H1 (cell line): ENCODE results near the gene MYO5B. TPM values are rescaled to one million over a fixed set of nuclear protein-coding genes. Genes with fewer than 3 reads are reported as not detected.

Experiments used
- CTCF ChIA-PET: fragments of 300-600 bp; sonication (Branson Sonifier 250); formaldehyde crosslinking; loops from one replicate; lab custom pipeline; 2021; ENCODE audit not compliant: partially characterized antibody; lab: Charles Lee
- POLR2A ChIA-PET: fragments of 300-600 bp; sonication (Branson Sonifier 250); formaldehyde crosslinking; loops from one replicate; lab custom pipeline; 2021; ENCODE audit warnings: inconsistent platforms; ENCODE audit not compliant: partially characterized antibody; lab: Charles Lee
- DNase-seq, 2 experiments: peaks; one replicate each; pipeline versions ENCODE4 v3.0.0 to v3.0.0-alpha.2; 2010 to 2022; ENCODE audit warnings: low spot score in 2 of 2, low read depth in 1 of 2, mixed read lengths in 1 of 2
- FAIRE-seq: peaks from 2 replicates; lab custom pipeline; 2011; peaks lifted over from hg19 to GRCh38; lab: Jason Lieb, UNC
- H2AFZ ChIP-seq: 2 replicates; pipeline ENCODE4 v1.8.1; 2012; ENCODE audit warnings: low read length, inconsistent platforms
- H2AK5ac ChIP-seq: 2 replicates; pipeline ENCODE4 v1.6.1; 2013; ENCODE audit warnings: low read depth, low read length
- H2BK120ac ChIP-seq: replicated peaks from 2 replicates; pipeline ENCODE3; 2013; ENCODE audit warnings: low read depth, low read length, inconsistent platforms
- H2BK12ac ChIP-seq: 2 replicates; pipeline ENCODE4 v1.6.1; 2013; ENCODE audit warnings: low read depth, low read length
- H2BK15ac ChIP-seq: 2 replicates; pipeline ENCODE4 v1.6.1; 2013; ENCODE audit warnings: low read length
- H2BK20ac ChIP-seq: 2 replicates; pipeline ENCODE4 v1.6.1; 2013; ENCODE audit warnings: low read length
- H2BK5ac ChIP-seq: 2 replicates; pipeline ENCODE4 v1.6.1; 2013; ENCODE audit warnings: low read depth, low read length
- H3K14ac ChIP-seq: 2 replicates; pipeline ENCODE4 v1.6.1; 2013; ENCODE audit warnings: inconsistent platforms; ENCODE audit not compliant: insufficient read length
- H3K18ac ChIP-seq: 2 replicates; pipeline ENCODE4 v1.6.1; 2013; ENCODE audit warnings: low read length; ENCODE audit errors: extremely low read depth
- H3K23ac ChIP-seq: 2 replicates; pipeline ENCODE4 v1.6.1; 2013; ENCODE audit warnings: inconsistent platforms; ENCODE audit not compliant: insufficient read length
- H3K23me2 ChIP-seq: 2 replicates; pipeline ENCODE4 v1.6.1; 2013; ENCODE audit warnings: low read depth, low read length
- H3K27ac ChIP-seq: 2 replicates; pipeline ENCODE4 v1.6.1; 2011; ENCODE audit warnings: low read depth, low read length, inconsistent platforms
- H3K27me3 ChIP-seq, 4 experiments: replicated peaks in 1 of 4; 1 replicate in 1 of 4; 2 replicates in 3 of 4; pipeline versions ENCODE4 v1.6.1 to v1.8.1; 2011 to 2013; ENCODE audit warnings: low read length in 3 of 4, mild to moderate bottlenecking in 3 of 4, inconsistent platforms in 2 of 4, mixed read lengths in 2 of 4, moderate library complexity in 1 of 4; ENCODE audit not compliant: control insufficient read depth in 3 of 4, insufficient read depth in 3 of 4; ENCODE audit errors: extremely low read depth in 1 of 4
- H3K36me3 ChIP-seq, 4 experiments: 2 replicates each; pipeline versions ENCODE4 v1.6.1 to v1.8.1; 2011 to 2013; ENCODE audit warnings: mild to moderate bottlenecking in 4 of 4, low read length in 3 of 4, moderate library complexity in 2 of 4, control low read depth in 1 of 4, inconsistent platforms in 1 of 4; ENCODE audit not compliant: insufficient read depth in 4 of 4, control insufficient read depth in 2 of 4
- H3K4ac ChIP-seq: replicated peaks from 2 replicates; pipeline ENCODE3; 2013; ENCODE audit warnings: low read length, low read depth, mixed read lengths, inconsistent platforms; ENCODE audit not compliant: insufficient read length
- H3K4me1 ChIP-seq, 4 experiments: replicated peaks in 1 of 4; 1 replicate in 1 of 4; 2 replicates in 3 of 4; pipeline versions ENCODE4 v1.6.1 to v1.8.1; 2011 to 2013; ENCODE audit warnings: low read length in 3 of 4, inconsistent platforms in 2 of 4, mixed read lengths in 1 of 4; ENCODE audit not compliant: insufficient read depth in 4 of 4, control insufficient read depth in 3 of 4
- H3K4me2 ChIP-seq, 2 experiments: 2 replicates each; pipeline versions ENCODE4 v1.6.1 to v1.8.1; 2011 to 2013; ENCODE audit warnings: low read depth in 2 of 2, low read length in 2 of 2, control low read depth in 1 of 2, inconsistent platforms in 1 of 2, mild to moderate bottlenecking in 1 of 2; ENCODE audit not compliant: insufficient read depth in 1 of 2
- H3K4me3 ChIP-seq, 4 experiments: fragments of 200-600, 300-600 bp in 1 of 4; sonication (generic), shearing (Covaris generic), sonication (Bioruptor Twin) in 1 of 4; 2 replicates each; pipeline versions ENCODE4 v1.5.1 to v1.8.1; 2011 to 2016; ENCODE audit warnings: low read length in 4 of 4, low read depth in 3 of 4, control low read depth in 2 of 4, inconsistent platforms in 2 of 4, mild to moderate bottlenecking in 2 of 4, mixed read lengths in 1 of 4, moderate library complexity in 1 of 4; ENCODE audit not compliant: insufficient read depth in 2 of 4; ENCODE audit errors: extremely low read depth in 1 of 4
- H3K56ac ChIP-seq: replicated peaks from 2 replicates; pipeline ENCODE3; 2013; ENCODE audit warnings: low read depth, mild to moderate bottlenecking, mixed read lengths, low read length, inconsistent platforms; ENCODE audit not compliant: insufficient read length
- H3K79me1 ChIP-seq: 2 replicates; pipeline ENCODE4 v1.6.1; 2013; ENCODE audit warnings: low read depth, low read length, control low read depth
- H3K79me2 ChIP-seq, 2 experiments: 2 replicates each; pipeline versions ENCODE4 v1.6.1 to v1.8.1; 2012 to 2013; ENCODE audit warnings: low read length in 2 of 2, mild to moderate bottlenecking in 2 of 2, inconsistent platforms in 1 of 2; ENCODE audit not compliant: insufficient read depth in 2 of 2, control insufficient read depth in 1 of 2
- H3K9ac ChIP-seq, 4 experiments: replicated peaks in 1 of 4; 1 replicate in 1 of 4; 2 replicates in 3 of 4; pipeline versions ENCODE4 v1.6.1 to v1.8.1; 2011 to 2013; ENCODE audit warnings: low read depth in 3 of 4, low read length in 3 of 4, control low read depth in 2 of 4, mild to moderate bottlenecking in 2 of 4, moderate library complexity in 2 of 4, inconsistent platforms in 1 of 4; ENCODE audit errors: extremely low read depth in 1 of 4
- H3K9me3 ChIP-seq, 2 experiments: 2 replicates each; pipeline versions ENCODE4 v1.6.1 to v1.8.1; 2012 to 2013; ENCODE audit warnings: mild to moderate bottlenecking in 2 of 2, moderate library complexity in 2 of 2, control low read depth in 1 of 2, inconsistent platforms in 1 of 2, low read depth in 1 of 2, low read length in 1 of 2, mixed read lengths in 1 of 2; ENCODE audit not compliant: insufficient read depth in 2 of 2
- H4K20me1 ChIP-seq, 2 experiments: replicated peaks in 1 of 2; 2 replicates each; pipeline versions ENCODE3 to v1.8.1; 2011 to 2013; ENCODE audit warnings: inconsistent platforms in 2 of 2, low read length in 2 of 2, mild to moderate bottlenecking in 1 of 2; ENCODE audit not compliant: insufficient read depth in 2 of 2, control insufficient read depth in 1 of 2
- H4K5ac ChIP-seq: 2 replicates; pipeline ENCODE4 v1.6.1; 2013; ENCODE audit warnings: low read length, low read depth, mixed read lengths, inconsistent platforms; ENCODE audit not compliant: insufficient read length
- H4K8ac ChIP-seq: 2 replicates; pipeline ENCODE4 v1.8.0; 2013; ENCODE audit warnings: mild to moderate bottlenecking, moderate library complexity, low read length, inconsistent platforms; ENCODE audit not compliant: insufficient read depth; ENCODE audit errors: extremely low read depth
- H4K91ac ChIP-seq: replicated peaks from 2 replicates; pipeline ENCODE3; 2013; ENCODE audit warnings: low read length, mixed read lengths, inconsistent platforms; ENCODE audit not compliant: insufficient read length
- RXRA ChIP-seq: IDR thresholded peaks from 2 replicates; pipeline ENCODE4 v1.6.1; 2011; ENCODE audit warnings: low read depth, mild to moderate bottlenecking, low read length, moderate library complexity; ENCODE audit not compliant: insufficient read depth
- WGBS, 2 experiments: shearing (Covaris generic) in 1 of 2; methylation state at CpG; one replicate each; pipeline versions ENCODE4 v1.1.6 to v1.1.7; 2013 to 2015; ENCODE audit warnings: low lambda C conversion rate in 2 of 2, mixed read lengths in 2 of 2, inconsistent platforms in 1 of 2, low coverage in 1 of 2, missing lambda C conversion rate in 1 of 2; ENCODE audit not compliant: insufficient replicate concordance in 2 of 2, insufficient coverage in 1 of 2, insufficient read length in 1 of 2; ENCODE audit errors: extremely low coverage in 1 of 2, missing lambda C conversion rate in 1 of 2; 5-methylcytosine and 5-hydroxymethylcytosine counted together
- polyA plus RNA-seq, 7 experiments: library from polyadenylated mRNA; depleted of rRNA in 3 of 7; stranded (reverse) in 5 of 7; unstranded in 2 of 7; fragments of >200 nt in 5 of 7; fragments of 200-250 nt in 2 of 7; gene quantifications; 1 replicate in 5 of 7; 2 replicates in 1 of 7; 4 replicates in 1 of 7; pipeline versions ENCODE4 v1.2.1 to v1.2.3, GENCODE V29; 2011 to 2013; ENCODE audit warnings: missing spikeins in 2 of 7, mixed read lengths in 2 of 7
- total RNA-seq: library from RNA; stranded (reverse); fragmentation: NEBNext Ultra II Directional; extraction: Animal tissue kit (Norgen Biotek cat#: 25700); gene quantifications from 2 replicates; pipeline ENCODE4 v1.2.1, GENCODE V29; 2021

The MYO5B gene
- total and polyA plus RNA-seq, 2 of the 8 experiments (the other 6 are each of a cell fraction or from before 2014, with no cell fraction given): 6.4 to 7.7 TPM

GRCh38 chr18:50190926-50191325, 4.0 kb downstream of the MYO5B start:
- Histone ChIP-seq H3K4me3 (no peak overlapping the region), H3K9me3 (no peaks in the 10 kb centered on the region), H4K5ac (no peak overlapping the region), H3K56ac (no peak overlapping the region), H3K4ac (no peak overlapping the region), H2BK5ac (no peak overlapping the region), H4K20me1 (peaks cover 5 to 7% of the 10 kb centered on the region in 2 experiments), H2BK120ac (no peak overlapping the region), H3K9ac (no peak overlapping the region), H3K4me2 (no peak overlapping the region), H3K18ac (no peak overlapping the region), H3K23me2 (peaks cover 16% of the 10 kb centered on the region; the same call in 1 of the 2 replicates), H2AFZ (no peak overlapping the region), H3K36me3 (no peaks in the 10 kb centered on the region), H3K23ac (no peak overlapping the region), H3K27ac (no peak overlapping the region), H2BK20ac (no peak overlapping the region), H2AK5ac (no peak overlapping the region), H2BK12ac (no peak overlapping the region), H3K79me1 (no peaks in the 10 kb centered on the region), H3K14ac (no peak overlapping the region), H3K27me3 (peaks cover 23 to 44% (median 37%) of the 10 kb centered on the region in 4 experiments), H3K79me2 (no peaks in the 10 kb centered on the region), H2BK15ac (no peak overlapping the region), H4K8ac (no peak overlapping the region), H4K91ac (no peak overlapping the region), H3K4me1 (peaks cover 0 to 12% (median 9%) of the 10 kb centered on the region in 4 experiments; a peak in 5 of 7 replicates)
- DNase-seq: no peak
- ChIA-PET CTCF (interaction anchor here (0.8 to 1.3 kb wide), 3 partner anchors 11 to 136 kb away, joined by 3 to 4 read pairs (median 4); no protein-coding TSS in a partner anchor), POLR2A (no interaction called here)
- 84% methylated on average over 1 of the region's 1 CpG; no CpG with 5 or more reads in 1 of the 2 experiments for WGBS, 2 experiments
- no peak for FAIRE-seq
- no peak for TF ChIP-seq RXRA
